CD4-positive, alpha-beta T cell treated with Interleukin-21 for 1 hour (primary cell): ENCODE measurements around the gene STK26.
"Not testable (repeated sequence)": the region's sequence is repeated elsewhere in the genome, so short reads cannot be mapped to it uniquely, and the experiment has no call there.

Experiments
- DNase-seq: peaks from one replicate; pipeline ENCODE4 v3.0.0-alpha.2; 2020

STK26 gene

DNA sequence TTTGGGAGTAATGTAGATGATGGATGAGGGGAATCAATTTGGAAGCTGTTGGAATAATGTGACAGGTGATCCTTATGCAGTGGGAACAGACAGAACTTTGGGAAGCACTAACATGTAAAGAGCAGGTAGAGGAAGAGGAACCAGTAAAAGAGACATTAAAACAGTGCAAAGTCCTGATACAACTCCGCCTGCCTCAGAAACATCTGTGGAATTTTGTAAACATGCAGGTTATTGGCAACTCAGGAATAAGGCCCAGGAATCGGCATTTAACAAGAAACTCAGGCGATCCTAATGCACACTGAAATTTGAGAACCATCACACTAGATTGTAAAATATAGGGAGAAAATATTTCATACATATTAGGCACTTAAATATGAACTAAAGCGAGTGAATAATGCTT lies 75.6 kb downstream of the STK26 start:
- DNase-seq, result not testable (repeated sequence)

DNA sequence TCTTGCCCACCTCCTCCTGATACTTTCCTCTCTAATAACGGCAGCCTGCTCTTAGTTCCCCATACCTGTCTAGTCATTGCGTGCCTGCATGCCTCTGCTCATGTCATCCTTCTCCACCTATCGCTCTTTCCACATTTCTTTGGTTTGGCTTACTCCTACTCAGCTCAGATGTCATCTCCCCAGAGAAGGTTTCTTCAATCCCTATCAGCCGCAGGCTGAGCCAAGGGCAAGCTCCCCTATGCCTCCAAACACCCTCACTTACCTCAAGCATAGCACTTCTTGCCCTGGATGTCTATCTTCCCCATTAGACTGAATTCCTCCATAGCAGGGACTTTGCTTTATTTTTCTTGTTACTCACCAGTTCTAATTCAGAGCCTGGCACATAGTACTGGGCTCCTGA lies 78.1 kb downstream of the STK26 start:
- no peak for DNase-seq

DNA sequence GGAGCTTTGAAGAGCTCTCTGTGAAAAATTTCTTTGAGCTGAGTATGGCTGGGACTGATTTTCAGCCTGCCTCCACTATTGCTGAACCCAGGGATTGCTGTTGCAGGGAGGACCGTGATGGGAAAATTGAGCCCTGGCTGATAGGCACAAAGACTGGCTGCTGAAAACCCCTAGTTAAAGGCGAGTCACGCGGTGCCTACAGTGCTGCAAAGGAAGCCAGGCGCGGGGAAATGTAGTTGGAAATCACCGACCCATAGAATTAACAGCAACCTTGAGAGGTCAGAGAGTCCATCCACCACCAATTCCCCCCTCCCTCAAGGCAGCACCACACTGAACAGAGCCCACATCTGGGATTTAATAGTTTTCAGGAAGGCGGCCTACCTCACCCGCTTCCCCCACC lies 78.7 kb downstream of the STK26 start:
- DNase-seq, result no peak

DNA sequence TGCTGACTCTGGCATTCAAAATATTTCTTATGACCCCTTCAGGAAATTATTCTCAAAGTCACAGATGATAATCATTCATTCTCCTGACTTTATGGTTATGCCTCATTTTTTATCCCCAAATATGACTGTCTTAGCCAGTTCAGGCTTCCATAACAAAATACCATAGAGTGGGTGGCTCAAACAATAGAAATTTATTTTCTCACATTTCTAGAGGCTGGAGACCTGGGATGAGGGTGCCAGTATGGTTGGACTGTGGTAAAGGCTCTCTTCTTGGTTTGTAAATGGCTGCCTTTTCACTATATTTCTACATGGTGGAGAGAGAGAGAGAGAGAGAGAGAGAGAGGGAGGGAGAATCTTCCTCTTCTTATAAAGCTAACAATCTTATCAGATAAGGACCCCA lies 84.2 kb downstream of the STK26 start:
- DNase-seq, result no peak

DNA sequence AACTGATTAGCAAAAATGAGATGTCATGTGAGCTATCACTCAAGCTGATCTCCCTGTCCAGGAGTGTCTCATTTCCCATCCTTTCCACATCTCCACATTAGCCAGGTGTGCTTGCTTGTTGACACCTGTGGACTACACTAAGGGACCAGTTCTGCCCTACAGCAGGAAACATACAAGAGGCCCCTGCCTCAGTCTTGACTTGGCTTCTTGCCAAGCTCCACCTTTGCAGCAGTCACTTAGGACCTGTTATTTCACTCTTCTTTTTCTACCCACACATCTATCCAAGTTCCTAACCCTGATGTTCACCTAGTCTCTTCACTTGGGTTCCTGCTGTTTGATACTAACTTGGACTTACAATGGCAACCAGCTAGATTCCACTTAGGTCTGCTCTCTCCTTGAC lies 91.5 kb downstream of the STK26 start:
- DNase-seq, result no peak

DNA sequence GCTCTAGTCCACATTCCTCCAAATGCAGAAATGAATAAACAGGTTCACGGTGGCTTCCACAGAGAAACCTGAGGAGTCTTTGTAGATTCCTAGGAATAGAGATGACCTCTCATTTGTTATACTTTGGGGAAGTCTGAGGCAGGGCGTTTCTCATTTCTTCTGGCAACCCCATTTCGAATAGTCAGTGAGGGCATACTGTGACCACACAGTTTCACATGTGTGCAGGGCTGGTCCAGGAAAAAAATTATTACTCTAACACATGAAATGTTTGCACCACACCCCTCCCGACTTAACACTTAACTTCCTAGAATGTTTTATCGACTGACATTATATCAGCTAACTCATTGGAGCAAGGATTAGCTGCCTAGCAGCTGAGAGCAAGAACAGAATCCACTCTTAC lies 92.7 kb downstream of the STK26 start:
- DNase-seq, result no peak

DNA sequence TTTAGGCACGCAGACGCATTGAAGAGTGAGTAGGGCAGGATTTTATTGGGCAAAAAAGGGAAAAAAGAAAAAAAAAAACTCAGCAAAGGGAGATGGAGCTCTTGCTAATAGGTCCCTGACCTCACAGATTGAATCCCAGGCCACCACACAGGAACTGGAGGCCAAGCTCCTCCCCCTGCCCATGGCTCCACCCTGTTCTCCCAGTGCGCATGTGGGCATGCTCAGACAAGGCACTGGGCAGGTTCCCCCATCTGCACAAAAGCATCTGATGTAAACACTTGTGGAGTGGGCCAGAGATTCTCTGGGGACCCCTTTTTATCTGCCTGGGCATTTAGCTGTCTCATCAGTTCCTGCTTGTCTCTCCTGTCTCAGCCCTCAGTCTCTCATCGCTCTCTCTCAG lies 95.3 kb downstream of the STK26 start:
- no peak for DNase-seq

DNA sequence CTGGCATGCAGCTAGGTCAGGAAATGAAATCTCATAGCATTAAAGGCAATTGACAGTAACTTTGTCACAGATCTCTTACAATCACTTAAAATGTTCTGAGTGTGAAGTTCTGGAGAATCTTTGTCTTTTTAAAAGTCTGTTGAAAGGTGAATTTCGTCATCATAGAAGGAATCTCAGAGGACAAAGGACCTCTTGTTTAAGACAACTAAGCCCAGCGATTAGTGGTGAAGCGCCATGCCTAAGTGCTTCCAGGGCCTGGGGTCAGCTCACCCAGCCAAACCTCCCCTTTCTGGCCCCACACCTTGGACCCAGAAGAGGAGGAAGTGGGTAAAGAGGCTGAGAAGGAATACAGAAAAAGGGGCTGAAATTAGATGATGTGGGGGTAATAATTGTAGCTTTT lies 96.2 kb downstream of the STK26 start:
- no peak for DNase-seq

DNA sequence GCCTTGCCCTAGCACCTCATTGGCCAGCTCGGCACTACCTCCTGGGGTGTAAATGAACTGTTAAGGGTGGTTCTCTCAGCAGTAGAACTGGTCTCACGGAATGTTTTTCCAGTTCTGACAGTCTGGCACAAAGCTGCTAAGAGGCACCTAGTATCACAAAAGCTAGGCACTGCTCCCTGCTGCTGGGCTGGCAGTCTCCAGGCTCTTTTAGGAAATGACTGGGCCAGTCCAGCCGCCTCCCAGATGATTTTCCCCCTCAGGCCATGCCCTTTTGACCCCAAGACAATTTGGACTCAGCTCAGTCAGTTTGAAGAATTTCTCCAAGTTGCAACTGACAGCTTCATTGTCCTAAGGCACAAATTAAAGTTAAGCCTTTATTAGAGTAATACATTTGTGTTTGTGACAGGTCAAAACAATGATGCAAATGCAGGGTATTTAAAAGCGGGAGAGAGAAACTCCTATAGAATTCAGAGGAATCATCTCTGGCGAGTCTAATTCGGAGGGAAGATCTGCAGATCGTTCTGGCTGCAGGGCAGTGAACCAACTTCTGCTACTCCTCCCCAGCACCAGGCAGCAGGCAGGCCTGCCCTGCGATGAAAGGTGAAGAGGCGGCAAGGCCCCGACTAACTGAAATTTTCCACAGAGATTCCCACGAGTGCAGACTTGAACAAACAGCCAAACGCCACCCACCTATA lies 96.9 kb downstream of the STK26 start:
- DNase-seq, result no peak

DNA sequence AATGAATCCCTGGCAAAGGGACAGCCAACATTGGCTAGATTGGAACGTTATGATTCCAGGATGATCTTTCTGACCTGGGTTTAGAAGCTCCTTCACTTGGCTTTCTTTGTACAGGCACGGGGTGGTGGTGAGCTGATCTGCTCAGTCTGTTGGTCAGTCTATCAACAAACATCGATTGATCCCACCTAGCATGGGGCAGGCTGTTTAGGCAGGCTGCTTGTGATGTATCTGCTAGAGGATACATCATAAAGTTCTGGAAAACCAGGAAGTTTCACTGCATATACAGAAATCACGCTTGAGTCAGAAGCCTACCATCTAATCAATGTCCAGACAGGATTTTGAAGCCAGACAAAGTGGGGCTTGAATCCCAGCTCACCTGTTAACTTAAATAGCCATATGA lies 97.8 kb downstream of the STK26 start:
- no peak for DNase-seq
